GM21717 (cell line): Measurements from ENCODE around the gene DHRS7B.
"Not testable (repeated sequence)": the region's sequence is repeated elsewhere in the genome, so short reads cannot be mapped to it uniquely, and the experiment has no call there.

Experiments
- ATAC-seq: cut with Tn5 transposase; IDR thresholded peaks from one replicate; pipeline ENCODE4 v1.9.1; 2021; ENCODE audit warnings: mild to moderate bottlenecking, moderate library complexity; ENCODE audit not compliant: unreplicated experiment

The DHRS7B gene

GRCh38 chr17:21107067-21107650 is 19.6 kb upstream of the DHRS7B start:
- ATAC-seq = not testable (repeated sequence)

GRCh38 chr17:21108651-21109050 is 18.1 kb upstream of the DHRS7B start:
- ATAC-seq = no peak

- no peak for ATAC-seq
Measured at GRCh38 chr17:21113049-21113690, 13.6 kb upstream of the DHRS7B start.

- ATAC-seq = no peak
Measured at GRCh38 chr17:21113716-21114115, 13.0 kb upstream of the DHRS7B start.

GRCh38 chr17:21114791-21115190 is 12.0 kb upstream of the DHRS7B start:
- ATAC-seq = not testable (repeated sequence)

- peak; percentile 51 for ATAC-seq
Measured at GRCh38 chr17:21119247-21119918, 7.4 kb upstream of the DHRS7B start.

GRCh38 chr17:21119919-21120249 is 6.9 kb upstream of the DHRS7B start:
- ATAC-seq = no peak

- ATAC-seq = no peak
Measured at GRCh38 chr17:21124086-21124485, 2.7 kb upstream of the DHRS7B start.

GRCh38 chr17:21124517-21124916 is 2.2 kb upstream of the DHRS7B start:
- ATAC-seq = not testable (repeated sequence)

GRCh38 chr17:21125862-21126261 is 902 bp upstream of the DHRS7B start:
- no peak for ATAC-seq

GRCh38 chr17:21127509-21128077 is 829 bp downstream of the DHRS7B start:
- no peak for ATAC-seq

GRCh38 chr17:21129023-21129681 is 2.4 kb downstream of the DHRS7B start:
- ATAC-seq = no peak

GRCh38 chr17:21131137-21131536 is 4.4 kb downstream of the DHRS7B start:
- no peak for ATAC-seq

- ATAC-seq = no peak
Measured at GRCh38 chr17:21132428-21132827, 5.7 kb downstream of the DHRS7B start.

GRCh38 chr17:21134559-21134958 is 7.8 kb downstream of the DHRS7B start:
- no peak for ATAC-seq

GRCh38 chr17:21140911-21141310 is 14.1 kb downstream of the DHRS7B start:
- no peak for ATAC-seq

GRCh38 chr17:21141331-21141730 is 14.6 kb downstream of the DHRS7B start:
- no peak for ATAC-seq

- not testable (repeated sequence) for ATAC-seq
Measured at GRCh38 chr17:21142065-21142464, 15.3 kb downstream of the DHRS7B start.

- ATAC-seq = no peak
Measured at GRCh38 chr17:21143695-21144094, 16.9 kb downstream of the DHRS7B start.

GRCh38 chr17:21144299-21144698 is 17.5 kb downstream of the DHRS7B start:
- not testable (repeated sequence) for ATAC-seq

- no peak for ATAC-seq
Measured at GRCh38 chr17:21146362-21147015, 19.7 kb downstream of the DHRS7B start.
